HG03064 (cell line): ENCODE measurements around the gene CACNA1B.
"Not testable (repeated sequence)": the region's sequence is repeated elsewhere in the genome, so short reads cannot be mapped to it uniquely, and the experiment has no call there.

ENCODE experiments used
- ATAC-seq: cut with Tn5 transposase; IDR thresholded peaks from one replicate; pipeline ENCODE4 v1.9.1; 2021; ENCODE audit warnings: low read depth; ENCODE audit not compliant: unreplicated experiment

CACNA1B gene

GRCh38 chr9:137885121-137885520 lies 7.5 kb downstream of the CACNA1B start:
- not testable (repeated sequence) for ATAC-seq

GRCh38 chr9:137888621-137889020 lies 11.0 kb downstream of the CACNA1B start:
- ATAC-seq, result not testable (repeated sequence)

- ATAC-seq, result not testable (repeated sequence)
These were observed 12.4 kb downstream of the CACNA1B start for GRCh38 chr9:137889966-137890365.

- ATAC-seq, result not testable (repeated sequence)
These were observed 13.4 kb downstream of the CACNA1B start for GRCh38 chr9:137890768-137891587.

GRCh38 chr9:137891588-137892423 lies 14.2 kb downstream of the CACNA1B start:
- ATAC-seq, result no peak

- ATAC-seq, result no peak
These were observed 15.0 kb downstream of the CACNA1B start for GRCh38 chr9:137892424-137893191.

GRCh38 chr9:137893670-137894069 lies 16.1 kb downstream of the CACNA1B start:
- ATAC-seq, result no peak

GRCh38 chr9:137899551-137900360 lies 22.2 kb downstream of the CACNA1B start:
- ATAC-seq, result no peak

GRCh38 chr9:137900584-137901310 lies 23.2 kb downstream of the CACNA1B start:
- ATAC-seq, result no peak

- no peak for ATAC-seq
These were observed 25.1 kb downstream of the CACNA1B start for GRCh38 chr9:137902646-137903045.

GRCh38 chr9:137905740-137906139 lies 28.2 kb downstream of the CACNA1B start:
- no peak for ATAC-seq

GRCh38 chr9:137907776-137908175 lies 30.2 kb downstream of the CACNA1B start:
- ATAC-seq, result no peak

GRCh38 chr9:137912671-137913070 lies 35.1 kb downstream of the CACNA1B start:
- no peak for ATAC-seq

GRCh38 chr9:137913132-137913531 lies 35.5 kb downstream of the CACNA1B start:
- ATAC-seq, result no peak

- no peak for ATAC-seq
These were observed 36.5 kb downstream of the CACNA1B start for GRCh38 chr9:137913771-137914767.

- no peak for ATAC-seq
These were observed 39.0 kb downstream of the CACNA1B start for GRCh38 chr9:137916540-137916939.

- ATAC-seq, result no peak
These were observed 39.5 kb downstream of the CACNA1B start for GRCh38 chr9:137917116-137917515.

- ATAC-seq, result no peak
These were observed 40.2 kb downstream of the CACNA1B start for GRCh38 chr9:137917795-137918194.
